Activated naive CD4-positive, alpha-beta T cell treated with anti-CD3 and anti-CD28 coated beads for 36 hours (primary cell): ENCODE measurements around the gene KANSL2. TPM values are rescaled to one million over a fixed set of nuclear protein-coding genes. Genes with fewer than 3 reads are reported as not detected.
A peak's percentile ranks its signal among the peaks of the same experiment; 100 is the strongest.

ENCODE experiments used
- CTCF ChIA-PET: fragments of 350-600 bp; sonication (Branson Sonifier 250); formaldehyde crosslinking; loops from one replicate; lab custom pipeline; 2021; ENCODE audit warnings: antibody characterized with exemption; lab: Charles Lee
- DNase-seq: peaks from one replicate; pipeline ENCODE4 v3.0.0-alpha.2; 2020
- H3K27ac Mint-ChIP-seq: one replicate; pipeline ENCODE4 v1.8.0; 2021; ENCODE audit warnings: mild to moderate bottlenecking, mixed read lengths
- H3K27me3 Mint-ChIP-seq: one replicate; pipeline ENCODE4 v1.8.0; 2021; ENCODE audit warnings: low read depth, mixed read lengths
- H3K36me3 Mint-ChIP-seq: one replicate; pipeline ENCODE4 v1.8.0; 2021; ENCODE audit warnings: low read depth, mixed read lengths
- H3K4me1 Mint-ChIP-seq: one replicate; pipeline ENCODE4 v1.8.0; 2021; ENCODE audit warnings: low read depth, mixed read lengths
- H3K4me3 Mint-ChIP-seq: one replicate; pipeline ENCODE4 v1.8.0; 2021; ENCODE audit warnings: mild to moderate bottlenecking, moderate library complexity, mixed read lengths
- H3K9me3 Mint-ChIP-seq: one replicate; pipeline ENCODE4 v1.8.0; 2021; ENCODE audit warnings: mixed read lengths
- intact Hi-C: fragments of 100-400 bp; cut with micrococcal nuclease; formaldehyde crosslinking; loops from one replicate; pipeline ENCODE4 v1.15.1; 2023
- total RNA-seq, 2 experiments: library from RNA; stranded (reverse); gene quantifications; one replicate each; pipeline ENCODE4 v1.2.3, GENCODE V29; 2021

The KANSL2 gene
- total RNA-seq, 2 experiments from 2014 or later, result 37.9 to 39.1 TPM

- CTCF ChIA-PET, result interaction anchor here (0.9 kb wide), 1 partner anchor 14 kb away, joined by 3 read pairs; no protein-coding TSS in a partner anchor
- Mint-ChIP-seq H3K4me1 (peaks cover 9% of the 10 kb centered on the region), H3K27me3 (no peaks in the 10 kb centered on the region), H3K27ac (no peak overlapping the region), H3K4me3 (no peak overlapping the region), H3K9me3 (no peaks in the 10 kb centered on the region), H3K36me3 (peaks cover 42% of the 10 kb centered on the region)
- no peak for DNase-seq
- intact Hi-C loops, result no loop called here
These were observed 13.8 kb upstream of the KANSL2 start for GRCh38 chr12:48695859-48696258.

GRCh38 chr12:48694038-48694437, 12.0 kb upstream of the KANSL2 start:
- DNase-seq, result no peak
- no peak overlapping the region for H3K4me3 Mint-ChIP-seq
- CTCF ChIA-PET, result no interaction called here
- peaks cover 8% of the 10 kb centered on the region for H3K4me1 Mint-ChIP-seq
- H3K27me3 Mint-ChIP-seq, result no peaks in the 10 kb centered on the region
- intact Hi-C loops, result no loop called here
- no peaks in the 10 kb centered on the region for H3K9me3 Mint-ChIP-seq
- peaks cover 41% of the 10 kb centered on the region for H3K36me3 Mint-ChIP-seq
- H3K27ac Mint-ChIP-seq, result no peak overlapping the region

GRCh38 chr12:48693572-48693971, 11.5 kb upstream of the KANSL2 start:
- Mint-ChIP-seq H3K4me1 (peaks cover 12% of the 10 kb centered on the region), H3K36me3 (peaks cover 45% of the 10 kb centered on the region), H3K4me3 (no peak overlapping the region), H3K9me3 (no peaks in the 10 kb centered on the region), H3K27me3 (no peaks in the 10 kb centered on the region), H3K27ac (no peak overlapping the region)
- intact Hi-C loops, result no loop called here
- CTCF ChIA-PET, result no interaction called here
- DNase-seq, result no peak

GRCh38 chr12:48691826-48692487, 9.9 kb upstream of the KANSL2 start:
- peaks cover 41% of the 10 kb centered on the region for H3K36me3 Mint-ChIP-seq
- no peaks in the 10 kb centered on the region for H3K9me3 Mint-ChIP-seq
- H3K4me1 Mint-ChIP-seq, result peaks cover 18% of the 10 kb centered on the region
- no peak overlapping the region for H3K4me3 Mint-ChIP-seq
- intact Hi-C loops, result no loop called here
- CTCF ChIA-PET, result interaction anchor here (1.0 to 1.1 kb wide), 2 partner anchors 10 to 123 kb away, joined by 5 to 6 read pairs; partner anchors contain the start of gene KANSL2
- no peak for DNase-seq
- H3K27ac Mint-ChIP-seq, result no peak overlapping the region
- H3K27me3 Mint-ChIP-seq, result no peaks in the 10 kb centered on the region

GRCh38 chr12:48690990-48691389, 9.0 kb upstream of the KANSL2 start:
- H3K27ac Mint-ChIP-seq, result peak overlapping the region; percentile 10
- no peak overlapping the region for H3K4me3 Mint-ChIP-seq
- CTCF ChIA-PET, result interaction anchor here (1.0 to 1.1 kb wide), 2 partner anchors 9 to 124 kb away, joined by 5 to 6 read pairs; partner anchors contain the start of gene KANSL2
- intact Hi-C loops, result no loop called here
- H3K9me3 Mint-ChIP-seq, result no peaks in the 10 kb centered on the region
- no peaks in the 10 kb centered on the region for H3K27me3 Mint-ChIP-seq
- H3K36me3 Mint-ChIP-seq, result peaks cover 38% of the 10 kb centered on the region
- peaks cover 18% of the 10 kb centered on the region for H3K4me1 Mint-ChIP-seq
- no peak for DNase-seq

GRCh38 chr12:48690436-48690835, 8.4 kb upstream of the KANSL2 start:
- Mint-ChIP-seq H3K36me3 (peaks cover 32% of the 10 kb centered on the region), H3K27me3 (no peaks in the 10 kb centered on the region), H3K27ac (no peak overlapping the region), H3K9me3 (no peaks in the 10 kb centered on the region), H3K4me1 (peaks cover 18% of the 10 kb centered on the region), H3K4me3 (no peak overlapping the region)
- intact Hi-C loops, result no loop called here
- DNase-seq, result no peak
- CTCF ChIA-PET, result no interaction called here

- no peak overlapping the region for H3K4me3 Mint-ChIP-seq
- H3K9me3 Mint-ChIP-seq, result no peaks in the 10 kb centered on the region
- peaks cover 26% of the 10 kb centered on the region for H3K36me3 Mint-ChIP-seq
- H3K4me1 Mint-ChIP-seq, result peaks cover 18% of the 10 kb centered on the region
- peak overlapping the region; percentile 39 for H3K27ac Mint-ChIP-seq
- no peaks in the 10 kb centered on the region for H3K27me3 Mint-ChIP-seq
- intact Hi-C loops, result no loop called here
- DNase-seq, result no peak
- CTCF ChIA-PET, result no interaction called here
These were observed 6.8 kb upstream of the KANSL2 start for GRCh38 chr12:48688836-48689235.

GRCh38 chr12:48687592-48687991, 5.6 kb upstream of the KANSL2 start:
- no peak for DNase-seq
- H3K36me3 Mint-ChIP-seq, result peaks cover 16% of the 10 kb centered on the region
- CTCF ChIA-PET, result no interaction called here
- intact Hi-C loops, result no loop called here
- no peaks in the 10 kb centered on the region for H3K9me3 Mint-ChIP-seq
- no peaks in the 10 kb centered on the region for H3K27me3 Mint-ChIP-seq
- H3K4me1 Mint-ChIP-seq, result peaks cover 17% of the 10 kb centered on the region
- H3K4me3 Mint-ChIP-seq, result no peak overlapping the region
- no peak overlapping the region for H3K27ac Mint-ChIP-seq

- intact Hi-C loops, result no loop called here
These were observed 4.7 kb upstream of the KANSL2 start for GRCh38 chr12:48686615-48687334.

GRCh38 chr12:48686037-48686595, 4.1 kb upstream of the KANSL2 start:
- Mint-ChIP-seq H3K27ac (no peak overlapping the region), H3K27me3 (no peaks in the 10 kb centered on the region), H3K4me3 (no peak overlapping the region), H3K36me3 (peaks cover 12% of the 10 kb centered on the region), H3K9me3 (no peaks in the 10 kb centered on the region), H3K4me1 (peaks cover 20% of the 10 kb centered on the region)
- no peak for DNase-seq
- CTCF ChIA-PET, result interaction anchor here (0.8 kb wide), 1 partner anchor 608 kb away, joined by 4 read pairs; no protein-coding TSS in a partner anchor
- intact Hi-C loops, result no loop called here

More at GRCh38 chr12:48686615-48687334, 4.7 kb upstream of the KANSL2 start:
- CTCF ChIA-PET, result interaction anchor here (0.8 kb wide), 1 partner anchor 609 kb away, joined by 4 read pairs; no protein-coding TSS in a partner anchor
- H3K4me1 Mint-ChIP-seq, result peaks cover 16% of the 10 kb centered on the region
- peaks cover 11% of the 10 kb centered on the region for H3K36me3 Mint-ChIP-seq
- DNase-seq, result no peak
- H3K27ac Mint-ChIP-seq, result peak overlapping the region; percentile 25
- H3K9me3 Mint-ChIP-seq, result no peaks in the 10 kb centered on the region
- H3K27me3 Mint-ChIP-seq, result no peaks in the 10 kb centered on the region
- H3K4me3 Mint-ChIP-seq, result no peak overlapping the region

- CTCF ChIA-PET, result interaction anchor here (2.0 kb wide), 1 partner anchor 131 kb away, joined by 5 read pairs; no protein-coding TSS in a partner anchor
- H3K4me3 Mint-ChIP-seq, result no peak overlapping the region
- H3K9me3 Mint-ChIP-seq, result no peaks in the 10 kb centered on the region
- peaks cover 38% of the 10 kb centered on the region for H3K4me1 Mint-ChIP-seq
- no peak overlapping the region for H3K27ac Mint-ChIP-seq
- no peaks in the 10 kb centered on the region for H3K27me3 Mint-ChIP-seq
- no peak for DNase-seq
- peaks cover 28% of the 10 kb centered on the region for H3K36me3 Mint-ChIP-seq
- intact Hi-C loops, result loop anchor here (2.0 to 5.0 kb wide), 2 partner anchors 114 to 131 kb away; no protein-coding TSS in a partner anchor
These were observed 1.5 kb upstream of the KANSL2 start for GRCh38 chr12:48683534-48683933.

GRCh38 chr12:48682927-48683326, 889 bp upstream of the KANSL2 start:
- CTCF ChIA-PET, result interaction anchor here (0.6 to 2.0 kb wide), 7 partner anchors 8 to 530 kb away, joined by 3 to 7 read pairs (median 4); no protein-coding TSS in a partner anchor
- no peak for DNase-seq
- Mint-ChIP-seq H3K4me3 (peak overlapping the region; percentile 98), H3K36me3 (peaks cover 29% of the 10 kb centered on the region), H3K9me3 (no peaks in the 10 kb centered on the region), H3K27me3 (no peaks in the 10 kb centered on the region), H3K4me1 (peaks cover 43% of the 10 kb centered on the region), H3K27ac (no peak overlapping the region)
- intact Hi-C loops, result loop anchor here (1.0 to 5.0 kb wide), 6 partner anchors 33 to 183 kb away; partner anchors contain the start of genes CCNT1 and DDX23
